BLaER1 (cell line): Measurements from ENCODE around the gene KPNA4.

Experiments
- H3K27ac ChIP-seq: shearing (Covaris generic); formaldehyde crosslinking; 2 replicates; pipeline ENCODE4 v1.8.1; 2022
- H3K27me3 ChIP-seq: shearing (Covaris generic); formaldehyde crosslinking; 2 replicates; pipeline ENCODE4 v1.8.1; 2022
- H3K36me3 ChIP-seq: shearing (Covaris generic); formaldehyde crosslinking; 2 replicates; pipeline ENCODE4 v1.8.1; 2022
- H3K4me1 ChIP-seq: shearing (Covaris generic); formaldehyde crosslinking; 2 replicates; pipeline ENCODE4 v1.8.1; 2022
- H3K4me2 ChIP-seq: shearing (Covaris generic); formaldehyde crosslinking; 2 replicates; pipeline ENCODE4 v1.8.1; 2022
- H3K4me3 ChIP-seq: shearing (Covaris generic); formaldehyde crosslinking; 2 replicates; pipeline ENCODE4 v1.8.1; 2022
- H3K9ac ChIP-seq: shearing (Covaris generic); formaldehyde crosslinking; 2 replicates; pipeline ENCODE4 v1.8.1; 2022
- H3K9me3 ChIP-seq: shearing (Covaris generic); formaldehyde crosslinking; 2 replicates; pipeline ENCODE4 v1.8.1; 2022
- H4K20me1 ChIP-seq: shearing (Covaris generic); formaldehyde crosslinking; 2 replicates; pipeline ENCODE4 v1.8.1; 2022
- Cebpa-rat ChIP-seq: shearing (Covaris generic); IDR thresholded peaks from 2 replicates; pipeline ENCODE4 v1.8.1; 2022

KPNA4 gene

DNA sequence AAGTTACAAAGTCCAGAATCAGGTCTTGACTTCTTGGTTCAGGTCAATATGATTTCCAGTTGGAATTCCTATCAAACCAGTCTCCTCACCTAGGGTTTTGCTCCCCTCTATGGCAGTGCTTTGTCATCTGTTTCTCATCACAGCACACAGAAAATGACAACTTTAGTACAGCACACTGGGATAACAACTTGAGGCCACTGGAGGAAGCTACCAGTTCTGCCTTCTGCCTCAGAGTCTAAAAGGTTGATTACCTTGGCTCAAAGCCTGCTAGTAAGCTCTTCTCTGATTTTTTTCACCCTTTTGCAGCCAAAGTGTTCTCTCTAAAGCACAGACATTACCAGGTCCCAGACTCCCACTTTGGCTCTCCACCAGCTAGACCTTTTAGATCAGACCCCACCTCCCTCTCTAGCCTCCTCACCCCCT, 90.9 kb downstream of the KPNA4 start:
- H3K9ac ChIP-seq, result no peak overlapping the region
- H3K9me3 ChIP-seq, result peaks cover 34% of the 10 kb centered on the region
- no peak overlapping the region for H3K4me3 ChIP-seq
- TF ChIP-seq Cebpa-rat, result no peak
- peaks cover 8% of the 10 kb centered on the region; the same call in 1 of the 2 replicates for H3K36me3 ChIP-seq
- no peak overlapping the region for H3K27ac ChIP-seq
- H4K20me1 ChIP-seq, result no peaks in the 10 kb centered on the region
- H3K4me1 ChIP-seq, result 0 out of 2 replicates have a peak, but pooled peaks cover 5% of the 10 kb centered on the region
- H3K4me2 ChIP-seq, result no peak overlapping the region
- H3K27me3 ChIP-seq, result no peaks in the 10 kb centered on the region

DNA sequence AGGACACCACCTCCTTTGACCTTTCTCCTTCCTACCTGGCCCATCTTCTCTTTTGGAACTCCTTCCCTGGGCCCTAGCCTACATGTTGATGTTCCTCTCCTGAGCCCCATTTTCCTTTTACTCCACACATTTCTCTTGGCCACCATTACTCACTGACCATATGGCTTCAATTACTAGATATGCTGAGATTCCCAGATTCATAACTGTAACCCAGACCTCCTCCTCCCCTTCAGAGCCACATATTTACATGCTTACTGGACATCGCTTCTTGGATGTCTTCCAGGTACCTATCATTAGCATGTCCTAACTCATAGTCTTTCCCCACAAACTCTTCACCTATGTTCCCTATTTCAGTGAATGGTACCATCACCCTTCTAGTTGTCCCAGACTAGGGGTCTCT, 91.4 kb downstream of the KPNA4 start:
- TF ChIP-seq Cebpa-rat, result no peak
- H4K20me1 ChIP-seq, result no peaks in the 10 kb centered on the region
- peaks cover 39% of the 10 kb centered on the region for H3K9me3 ChIP-seq
- H3K4me2 ChIP-seq, result no peak overlapping the region
- H3K4me3 ChIP-seq, result no peak overlapping the region
- H3K36me3 ChIP-seq, result peaks cover 8% of the 10 kb centered on the region; the same call in 1 of the 2 replicates
- H3K27ac ChIP-seq, result no peak overlapping the region
- H3K4me1 ChIP-seq, result 0 out of 2 replicates have a peak, but pooled peaks cover 5% of the 10 kb centered on the region
- no peak overlapping the region for H3K9ac ChIP-seq
- no peaks in the 10 kb centered on the region for H3K27me3 ChIP-seq

DNA sequence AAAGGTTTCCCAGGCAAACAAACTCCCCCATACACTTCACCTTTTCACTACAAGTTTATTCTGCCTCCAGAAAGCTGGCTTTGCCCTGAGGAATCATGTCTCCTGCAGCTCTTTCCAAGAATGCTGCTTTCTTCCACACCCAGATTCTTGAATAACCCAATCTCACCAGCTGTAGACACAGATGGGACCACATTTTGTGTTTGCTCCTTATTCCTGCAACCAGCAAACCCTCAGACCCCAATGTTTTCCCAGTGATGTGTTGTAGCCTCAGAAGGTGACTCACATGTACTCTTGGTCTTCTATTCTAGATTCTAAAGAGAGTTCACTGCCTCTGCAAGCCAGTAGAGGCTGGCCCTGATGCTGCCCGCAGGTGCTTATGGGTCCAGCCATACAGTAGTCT, 92.2 kb downstream of the KPNA4 start:
- Histone ChIP-seq H3K4me3 (no peak overlapping the region), H3K9me3 (peaks cover 44% of the 10 kb centered on the region), H3K9ac (no peak overlapping the region), H3K4me1 (0 out of 2 replicates have a peak, but pooled peaks cover 5% of the 10 kb centered on the region), H3K4me2 (no peak overlapping the region), H3K27ac (no peak overlapping the region), H4K20me1 (no peaks in the 10 kb centered on the region), H3K27me3 (no peaks in the 10 kb centered on the region), H3K36me3 (peaks cover 8% of the 10 kb centered on the region; the same call in 1 of the 2 replicates)
- no peak for TF ChIP-seq Cebpa-rat

DNA sequence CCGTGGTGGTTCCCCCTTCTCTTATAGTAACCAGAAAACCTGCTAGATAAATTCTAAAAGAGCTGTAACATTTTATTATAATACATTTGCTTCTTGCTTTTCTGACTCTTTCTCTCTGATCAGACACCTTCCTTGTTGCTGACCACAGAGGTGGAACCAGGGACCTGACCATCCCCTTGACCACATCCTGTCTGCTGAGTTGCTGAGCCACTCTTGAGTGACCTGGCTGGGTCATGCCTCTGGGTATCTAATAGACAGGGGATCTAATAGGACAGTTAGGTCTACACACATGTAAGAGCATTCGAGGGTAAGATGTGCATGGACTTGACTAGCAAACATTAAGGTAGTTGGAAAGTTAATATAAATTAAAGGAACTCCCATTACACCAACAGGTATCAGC, 93.0 kb downstream of the KPNA4 start:
- no peak overlapping the region for H3K27ac ChIP-seq
- no peaks in the 10 kb centered on the region for H4K20me1 ChIP-seq
- TF ChIP-seq Cebpa-rat, result no peak
- H3K4me3 ChIP-seq, result no peak overlapping the region
- H3K9ac ChIP-seq, result no peak overlapping the region
- 0 out of 2 replicates have a peak, but pooled peaks cover 5% of the 10 kb centered on the region for H3K4me1 ChIP-seq
- no peak overlapping the region for H3K4me2 ChIP-seq
- peaks cover 44% of the 10 kb centered on the region for H3K9me3 ChIP-seq
- peaks cover 8% of the 10 kb centered on the region; the same call in 1 of the 2 replicates for H3K36me3 ChIP-seq
- H3K27me3 ChIP-seq, result no peaks in the 10 kb centered on the region

DNA sequence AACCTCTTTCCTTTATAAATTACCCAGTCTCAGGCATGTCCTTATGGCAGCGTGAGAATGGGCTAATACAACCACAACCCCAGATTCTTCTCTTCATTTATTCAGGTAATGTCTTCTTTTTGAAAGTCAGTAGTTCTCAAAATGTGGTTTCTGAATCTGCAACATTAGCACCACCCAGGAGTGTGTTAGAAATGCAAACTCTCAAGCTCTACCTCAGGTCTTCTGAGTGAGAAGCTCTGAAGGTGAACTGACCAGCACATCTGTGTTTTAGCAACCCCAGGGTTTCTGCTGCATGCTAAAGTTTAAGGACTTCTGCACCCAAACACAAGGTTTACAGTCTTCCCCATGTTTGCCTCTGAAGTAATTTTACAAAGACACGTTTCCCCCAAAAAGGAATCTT, 93.5 kb downstream of the KPNA4 start:
- Histone ChIP-seq H3K27me3 (no peaks in the 10 kb centered on the region), H3K4me1 (0 out of 2 replicates have a peak, but pooled peaks cover 5% of the 10 kb centered on the region), H4K20me1 (no peaks in the 10 kb centered on the region), H3K27ac (no peak overlapping the region), H3K9ac (no peak overlapping the region), H3K4me2 (no peak overlapping the region), H3K4me3 (no peak overlapping the region), H3K9me3 (peaks cover 44% of the 10 kb centered on the region), H3K36me3 (peaks cover 8% of the 10 kb centered on the region; the same call in 1 of the 2 replicates)
- no peak for TF ChIP-seq Cebpa-rat

DNA sequence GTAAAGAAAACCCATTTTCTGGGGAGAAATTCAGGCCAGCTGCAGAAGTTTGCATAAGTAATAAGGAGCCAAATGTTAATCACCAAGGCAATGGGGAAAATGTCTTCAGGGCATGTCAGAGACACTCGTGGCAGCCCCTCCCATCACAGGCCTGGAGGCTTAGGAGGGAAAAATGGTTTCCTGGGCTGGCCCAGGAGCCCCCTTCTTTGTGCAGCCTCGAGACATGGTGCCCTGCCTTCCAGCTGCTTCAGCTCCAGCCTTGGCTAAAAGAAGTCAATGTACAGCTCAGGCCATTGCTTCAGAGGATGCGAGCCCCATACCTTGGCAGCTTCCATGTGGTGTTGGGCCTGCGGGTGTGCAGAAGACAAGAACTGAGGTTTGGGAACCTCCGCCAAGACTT, 95.2 kb downstream of the KPNA4 start:
- Histone ChIP-seq H3K27me3 (no peaks in the 10 kb centered on the region), H3K4me1 (0 out of 2 replicates have a peak, but pooled peaks cover 5% of the 10 kb centered on the region), H3K9ac (no peak overlapping the region), H3K4me3 (no peak overlapping the region), H3K27ac (no peak overlapping the region), H3K36me3 (peaks cover 8% of the 10 kb centered on the region; the same call in 1 of the 2 replicates), H3K9me3 (peaks cover 44% of the 10 kb centered on the region), H4K20me1 (no peaks in the 10 kb centered on the region), H3K4me2 (no peak overlapping the region)
- TF ChIP-seq Cebpa-rat, result no peak

DNA sequence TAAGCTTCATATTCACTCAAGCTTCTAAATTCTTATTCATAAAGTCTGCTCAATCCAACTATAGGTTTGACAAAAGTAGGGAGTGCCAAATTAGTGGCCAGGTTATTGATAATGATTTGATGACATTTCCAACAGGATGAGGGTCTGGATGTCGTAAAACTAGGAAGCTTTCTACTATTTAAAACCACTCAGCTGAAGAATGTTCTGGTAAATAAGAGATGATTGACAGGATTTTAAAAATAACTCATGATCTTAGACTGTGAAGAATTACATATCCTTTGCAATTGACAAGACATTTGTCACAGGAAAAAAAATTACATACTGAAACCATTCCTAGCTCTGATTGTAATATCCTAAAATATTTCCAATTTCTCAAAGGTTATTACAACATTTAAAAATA, 100.4 kb downstream of the KPNA4 start:
- H3K4me3 ChIP-seq, result no peak overlapping the region
- H3K36me3 ChIP-seq, result no peaks in the 10 kb centered on the region
- H4K20me1 ChIP-seq, result no peaks in the 10 kb centered on the region
- peaks cover 20% of the 10 kb centered on the region for H3K9me3 ChIP-seq
- H3K27me3 ChIP-seq, result no peaks in the 10 kb centered on the region
- no peaks in the 10 kb centered on the region for H3K4me1 ChIP-seq
- H3K27ac ChIP-seq, result no peak overlapping the region
- H3K9ac ChIP-seq, result no peak overlapping the region
- no peak overlapping the region for H3K4me2 ChIP-seq
- no peak for TF ChIP-seq Cebpa-rat

DNA sequence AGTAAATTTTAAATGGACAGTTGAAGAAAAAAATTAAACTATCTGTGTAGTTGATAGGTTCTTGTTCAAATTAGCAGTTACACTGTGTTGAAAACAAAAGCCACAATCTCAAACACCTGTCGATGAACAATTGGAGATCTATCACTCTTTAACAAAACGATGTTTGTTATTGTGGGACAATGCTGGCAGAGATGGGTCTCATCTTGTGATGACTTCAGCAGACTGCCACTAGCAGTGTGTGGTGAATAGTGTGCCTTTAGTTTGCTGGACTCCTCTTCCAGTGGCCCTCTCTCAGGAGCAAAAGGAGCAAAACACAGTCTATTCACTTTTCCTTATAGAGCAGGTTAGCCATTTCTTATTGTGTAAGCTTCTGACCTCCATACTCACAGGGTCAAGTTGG, 101.0 kb downstream of the KPNA4 start:
- H3K4me2 ChIP-seq, result no peak overlapping the region
- no peaks in the 10 kb centered on the region for H3K4me1 ChIP-seq
- H3K9me3 ChIP-seq, result peaks cover 14% of the 10 kb centered on the region
- no peaks in the 10 kb centered on the region for H4K20me1 ChIP-seq
- H3K27me3 ChIP-seq, result no peaks in the 10 kb centered on the region
- TF ChIP-seq Cebpa-rat, result no peak
- no peak overlapping the region for H3K27ac ChIP-seq
- H3K4me3 ChIP-seq, result no peak overlapping the region
- no peak overlapping the region for H3K9ac ChIP-seq
- no peaks in the 10 kb centered on the region for H3K36me3 ChIP-seq

DNA sequence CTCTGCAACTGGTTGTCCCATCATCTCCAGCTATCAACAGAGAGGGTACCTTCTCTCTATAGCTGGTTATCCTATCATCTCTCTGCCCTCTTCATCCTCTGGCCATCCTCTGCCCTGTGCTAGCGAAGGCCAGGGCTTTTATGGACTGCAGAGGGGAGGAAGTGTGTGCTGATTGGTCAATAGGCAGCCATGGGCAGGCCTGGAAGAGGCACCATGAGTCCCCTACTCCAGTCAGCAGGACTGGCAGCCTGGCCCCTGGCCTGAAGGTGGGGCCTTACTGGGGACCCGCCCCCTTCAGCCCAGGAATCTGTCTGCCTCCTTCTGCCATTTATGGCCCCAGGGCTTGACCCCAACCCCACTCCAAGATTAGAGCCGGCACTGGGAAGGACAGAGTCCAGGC, 105.3 kb downstream of the KPNA4 start:
- H3K36me3 ChIP-seq, result no peaks in the 10 kb centered on the region
- no peak for TF ChIP-seq Cebpa-rat
- no peaks in the 10 kb centered on the region for H3K4me1 ChIP-seq
- no peaks in the 10 kb centered on the region for H4K20me1 ChIP-seq
- H3K4me2 ChIP-seq, result no peak overlapping the region
- H3K9ac ChIP-seq, result no peak overlapping the region
- no peak overlapping the region for H3K4me3 ChIP-seq
- no peaks in the 10 kb centered on the region for H3K27me3 ChIP-seq
- H3K9me3 ChIP-seq, result peaks cover 6% of the 10 kb centered on the region; the same call in 1 of the 2 replicates
- H3K27ac ChIP-seq, result no peak overlapping the region

DNA sequence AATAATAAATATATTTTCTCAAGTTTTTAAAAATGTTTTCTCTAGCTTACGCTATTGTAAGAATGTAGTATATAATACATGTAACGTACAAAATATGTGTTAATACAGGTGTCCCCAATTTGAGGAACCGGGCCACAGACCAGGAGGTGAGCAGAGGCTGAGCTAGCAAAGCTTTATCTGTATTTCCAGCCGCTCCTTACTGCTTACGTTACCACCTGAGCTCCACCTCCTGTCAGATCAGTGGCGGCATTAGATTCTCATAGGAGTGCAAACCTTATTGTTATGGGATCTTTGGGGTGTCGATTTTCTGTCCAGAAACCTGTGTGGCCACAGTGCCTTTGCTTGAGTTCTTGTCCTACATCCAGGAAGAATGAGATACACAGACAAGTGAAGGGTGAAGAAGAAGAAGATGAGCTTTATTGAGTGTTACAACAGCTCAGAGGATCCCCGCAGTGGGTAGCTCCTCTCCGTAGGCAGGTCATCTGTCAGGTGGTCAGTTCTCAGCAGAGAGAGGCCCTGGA, 105.9 kb downstream of the KPNA4 start:
- H3K4me2 ChIP-seq, result no peak overlapping the region
- no peak for TF ChIP-seq Cebpa-rat
- no peaks in the 10 kb centered on the region for H4K20me1 ChIP-seq
- no peaks in the 10 kb centered on the region for H3K36me3 ChIP-seq
- no peaks in the 10 kb centered on the region for H3K4me1 ChIP-seq
- H3K9ac ChIP-seq, result no peak overlapping the region
- H3K9me3 ChIP-seq, result peaks cover 6% of the 10 kb centered on the region; the same call in 1 of the 2 replicates
- H3K27me3 ChIP-seq, result no peaks in the 10 kb centered on the region
- no peak overlapping the region for H3K4me3 ChIP-seq
- no peak overlapping the region for H3K27ac ChIP-seq
